B cell (primary cell): ENCODE data around the gene ANO2. TPM values are rescaled to one million over a fixed set of nuclear protein-coding genes. Genes with fewer than 3 reads are reported as not detected.

Source experiments
- ATAC-seq: fragments of 200-7000 bp; cut with Tn5 transposase; one replicate; pipeline ENCODE4 v1.10.0; 2021; ENCODE audit warnings: low read depth, mild to moderate bottlenecking, moderate number of reproducible peaks, moderate library complexity
- CTCF ChIA-PET: fragments of 350-600 bp; sonication (Branson Sonifier 250); formaldehyde crosslinking; loops from one replicate; lab custom pipeline; 2021; ENCODE audit warnings: antibody characterized with exemption, inconsistent platforms; lab: Charles Lee
- POLR2A ChIA-PET: fragments of 350-600 bp; sonication (Branson Sonifier 250); formaldehyde crosslinking; loops from one replicate; lab custom pipeline; 2021; ENCODE audit warnings: antibody characterized with exemption; lab: Charles Lee
- DNase-seq: peaks from one replicate; pipeline ENCODE4 v3.0.0; 2013
- H2AFZ ChIP-seq: 2 replicates; pipeline ENCODE4 v1.6.1; 2012; ENCODE audit warnings: mild to moderate bottlenecking, low read depth, low read length; ENCODE audit not compliant: insufficient read depth, poor library complexity, severe bottlenecking
- H3K27ac ChIP-seq, 2 donors: 1 replicate in 1 of 2; 2 replicates in 1 of 2; pipeline ENCODE4 v1.5.1; 2012 to 2013; ENCODE audit warnings: low read length in 2 of 2, mild to moderate bottlenecking in 2 of 2, moderate library complexity in 1 of 2
- H3K27me3 ChIP-seq, 4 experiments: fragments of 200-600 bp in 1 of 4; sonication (generic) in 1 of 4; replicated peaks in 1 of 4; 1 replicate in 2 of 4; 2 replicates in 2 of 4; pipeline versions ENCODE4 v1.6.1 to v1.7.0; 2013 to 2016; ENCODE audit warnings: low read length in 3 of 4, mild to moderate bottlenecking in 2 of 4, mixed read lengths in 1 of 4, moderate library complexity in 1 of 4; ENCODE audit not compliant: insufficient read depth in 4 of 4, control insufficient read depth in 3 of 4; ENCODE audit errors: control extremely low read depth in 1 of 4
- H3K36me3 ChIP-seq, 2 experiments: replicated peaks in 1 of 2; 1 replicate in 1 of 2; 2 replicates in 1 of 2; pipeline versions ENCODE4 v1.6.1 to v1.7.1; 2013; ENCODE audit warnings: low read length in 1 of 2; ENCODE audit not compliant: insufficient read depth in 2 of 2, control insufficient read depth in 1 of 2; ENCODE audit errors: control extremely low read depth in 1 of 2, extremely low read depth in 1 of 2
- H3K4me1 ChIP-seq, 2 donors: fragments of 200-600 bp in 1 of 2; sonication (generic) in 1 of 2; 1 replicate in 1 of 2; 2 replicates in 1 of 2; pipeline versions ENCODE4 v1.5.1 to v1.6.1; 2013 to 2017; ENCODE audit warnings: low read length in 2 of 2; ENCODE audit not compliant: control insufficient read depth in 2 of 2, insufficient read depth in 2 of 2
- H3K4me2 ChIP-seq: replicated peaks from 2 replicates; pipeline ENCODE3; 2012; ENCODE audit warnings: mild to moderate bottlenecking, low read depth, low read length; ENCODE audit not compliant: poor library complexity, severe bottlenecking
- H3K4me3 ChIP-seq, 5 experiments: fragments of 200-600 bp in 1 of 5; sonication (generic) in 1 of 5; 1 replicate in 3 of 5; 2 replicates in 2 of 5; pipeline versions ENCODE4 v1.5.1 to v1.7.0; 2011 to 2016; ENCODE audit warnings: low read length in 4 of 5, mild to moderate bottlenecking in 4 of 5, low read depth in 2 of 5, control low read depth in 1 of 5, moderate library complexity in 1 of 5; ENCODE audit not compliant: insufficient read depth in 1 of 5; ENCODE audit errors: control extremely low read depth in 1 of 5, extremely low read depth in 1 of 5
- H3K79me2 ChIP-seq: fragments of 200-600 bp; sonication (generic); one replicate; pipeline ENCODE4 v1.6.0; 2016; ENCODE audit warnings: low read length; ENCODE audit not compliant: control insufficient read depth, insufficient read depth
- H3K9ac ChIP-seq: fragments of 200-600 bp; sonication (generic); 2 replicates; pipeline ENCODE4 v1.6.1; 2017; ENCODE audit warnings: mild to moderate bottlenecking, low read length, moderate library complexity
- H3K9me3 ChIP-seq, 3 donors: one replicate each; pipeline versions ENCODE4 v1.6.1 to v1.7.1; 2013; ENCODE audit warnings: low read length in 2 of 3; ENCODE audit not compliant: control insufficient read depth in 2 of 3, insufficient read depth in 1 of 3; ENCODE audit errors: control extremely low read depth in 1 of 3
- H4K20me1 ChIP-seq: 2 replicates; pipeline ENCODE4 v1.6.0; 2012; ENCODE audit warnings: mild to moderate bottlenecking, low read length; ENCODE audit not compliant: insufficient read depth, control insufficient read depth, poor library complexity, severe bottlenecking
- H3K27ac Mint-ChIP-seq: one replicate; pipeline ENCODE4 v1.8.0; 2021; ENCODE audit warnings: mixed read lengths
- H3K27me3 Mint-ChIP-seq: one replicate; pipeline ENCODE4 v1.8.0; 2021; ENCODE audit warnings: mixed read lengths
- H3K4me1 Mint-ChIP-seq: one replicate; pipeline ENCODE4 v1.8.0; 2021; ENCODE audit warnings: mixed read lengths
- H3K4me3 Mint-ChIP-seq: one replicate; pipeline ENCODE4 v1.8.0; 2021; ENCODE audit warnings: mixed read lengths
- H3K9me3 Mint-ChIP-seq: one replicate; pipeline ENCODE4 v1.8.0; 2022; ENCODE audit warnings: mixed read lengths; ENCODE audit not compliant: insufficient read depth
- CTCF ChIP-seq: fragments of 200-600 bp; IDR thresholded peaks from one replicate; pipeline ENCODE4 v1.8.0; 2022; ENCODE audit warnings: antibody characterized with exemption, mild to moderate bottlenecking
- EZH2 ChIP-seq: IDR thresholded peaks from 2 replicates; pipeline ENCODE4 v1.6.1; 2012; ENCODE audit warnings: borderline replicate concordance, low read depth, mild to moderate bottlenecking, moderate library complexity, low read length; ENCODE audit not compliant: insufficient read depth, poor library complexity, severe bottlenecking
- WGBS: methylation state at CpG from one replicate; pipeline ENCODE4 v1.1.5; 2013; ENCODE audit warnings: missing lambda C conversion rate; ENCODE audit not compliant: insufficient coverage; 5-methylcytosine and 5-hydroxymethylcytosine counted together
- intact Hi-C: fragments of 100-400 bp; cut with micrococcal nuclease; formaldehyde crosslinking; loops from one replicate; pipeline ENCODE4 v1.10.0; 2022
- polyA plus RNA-seq: library from polyadenylated mRNA; depleted of rRNA; stranded (reverse); fragments of >200 nt; gene quantifications from 2 replicates; pipeline ENCODE4 v1.2.3, GENCODE V29; 2012
- total RNA-seq, 2 donors: library from RNA; stranded (reverse); fragments of 120-200 nt in 1 of 2; gene quantifications; 1 replicate in 1 of 2; 2 replicates in 1 of 2; pipeline versions ENCODE4 v1.2.3 to v1.2.4, GENCODE V29; 2013 to 2022

The ANO2 gene
- total and polyA plus RNA-seq, 2 donors (not counting 1 experiment from before 2014, with no cell fraction given) = not detected

DNA sequence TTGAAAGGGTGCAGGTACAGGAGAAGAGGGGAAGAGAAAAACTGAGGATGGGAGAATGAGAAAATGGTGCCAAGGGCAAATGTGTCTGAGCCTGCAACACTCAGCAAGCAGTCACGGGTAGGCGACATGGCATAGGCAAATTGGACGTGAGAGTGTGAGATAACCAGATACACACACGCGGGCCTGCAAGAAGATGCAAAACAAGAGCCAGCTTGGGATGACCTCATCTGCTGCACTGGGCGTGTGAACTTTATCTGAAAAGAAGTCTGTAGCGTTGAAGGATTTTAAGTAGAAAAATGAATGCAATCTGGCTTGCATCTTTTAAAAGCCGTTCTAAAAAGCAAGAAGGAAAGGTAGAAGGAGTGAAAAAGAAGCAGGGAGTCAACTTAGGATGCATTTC is 352.7 kb downstream of the ANO2 start:
- Mint-ChIP-seq H3K9me3 (no peaks in the 10 kb centered on the region), H3K27ac (no peak overlapping the region), H3K4me1 (no peaks in the 10 kb centered on the region), H3K4me3 (no peak overlapping the region), H3K27me3 (peaks cover 18% of the 10 kb centered on the region)
- no peaks in the 10 kb centered on the region for H3K9me3 ChIP-seq
- no peaks in the 10 kb centered on the region for H3K27me3 ChIP-seq
- H2AFZ ChIP-seq = no peak overlapping the region
- no peaks in the 10 kb centered on the region for H3K36me3 ChIP-seq
- H3K4me2 ChIP-seq = no peak overlapping the region
- DNase-seq (no peak), ATAC-seq (no peak)
- H3K27ac ChIP-seq = no peak overlapping the region
- no peak overlapping the region for H3K4me3 ChIP-seq
- no peak overlapping the region for H3K9ac ChIP-seq
- intact Hi-C loops = no loop called here
- 97% methylated on average over 8 of the region's 8 CpGs for WGBS
- TF ChIP-seq CTCF (no peak), EZH2 (no peak)
- CTCF ChIA-PET = no interaction called here
- no peaks in the 10 kb centered on the region for H3K4me1 ChIP-seq
- POLR2A ChIA-PET = no interaction called here
- no peaks in the 10 kb centered on the region for H3K79me2 ChIP-seq
- no peaks in the 10 kb centered on the region for H4K20me1 ChIP-seq

DNA sequence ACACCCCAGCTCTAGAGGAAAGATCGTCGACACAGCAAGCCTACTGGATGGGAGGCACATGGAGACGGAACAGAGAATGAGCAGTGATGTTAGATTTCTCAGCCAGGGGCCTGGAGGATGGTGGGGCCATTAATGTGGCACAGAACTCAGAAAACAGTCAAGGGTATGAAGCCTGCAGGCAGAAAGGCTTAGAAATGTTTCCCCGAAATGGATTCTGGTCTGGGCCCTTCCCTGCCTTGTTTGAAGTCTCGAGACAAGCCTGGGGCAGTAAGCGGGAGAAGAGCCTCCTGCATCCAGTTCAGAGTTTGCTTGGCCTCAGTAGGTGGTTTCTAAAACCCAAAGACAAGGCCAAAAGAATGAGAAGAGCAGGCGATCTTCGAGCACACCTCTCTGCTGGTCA is 354.7 kb downstream of the ANO2 start:
- Mint-ChIP-seq H3K4me3 (no peak overlapping the region), H3K4me1 (no peaks in the 10 kb centered on the region)
- POLR2A ChIA-PET = no interaction called here

More for the DNA sequence above, 354.7 kb downstream of the ANO2 start:
- Histone ChIP-seq H3K9me3 (no peaks in the 10 kb centered on the region), H3K36me3 (no peaks in the 10 kb centered on the region), H2AFZ (no peak overlapping the region), H3K4me1 (no peaks in the 10 kb centered on the region), H3K79me2 (no peaks in the 10 kb centered on the region), H3K4me2 (no peak overlapping the region), H3K27me3 (no peaks in the 10 kb centered on the region), H4K20me1 (no peaks in the 10 kb centered on the region), H3K27ac (no peak overlapping the region), H3K4me3 (no peak overlapping the region), H3K9ac (no peak overlapping the region)
- 94% methylated on average over 6 of the region's 8 CpGs for WGBS
- no peak for ATAC-seq
- no peak for TF ChIP-seq CTCF
- TF ChIP-seq EZH2 = no peak
- CTCF ChIA-PET = no interaction called here
- no peaks in the 10 kb centered on the region for H3K9me3 Mint-ChIP-seq
- no peak for DNase-seq
- H3K27me3 Mint-ChIP-seq = peaks cover 11% of the 10 kb centered on the region
- no peak overlapping the region for H3K27ac Mint-ChIP-seq
- intact Hi-C loops = no loop called here
